ENCODE measurements around the gene ZFPM1.

- no peak for TF ChIP-seq CTCF (IDR thresholded peaks at IDR 0.05)
- no peak for TF ChIP-seq EP300 (IDR thresholded peaks at IDR 0.05)
- no peak for TF ChIP-seq POLR2A (IDR thresholded peaks at IDR 0.05)
- no peak for TF ChIP-seq POLR2AphosphoS5 (IDR thresholded peaks at IDR 0.05)
These were observed 13.2 kb downstream of the ZFPM1 start for GRCh38 chr16:88466175-88466862.
